ENCODE measurements around the gene LIFR.

LIFR gene

DNA sequence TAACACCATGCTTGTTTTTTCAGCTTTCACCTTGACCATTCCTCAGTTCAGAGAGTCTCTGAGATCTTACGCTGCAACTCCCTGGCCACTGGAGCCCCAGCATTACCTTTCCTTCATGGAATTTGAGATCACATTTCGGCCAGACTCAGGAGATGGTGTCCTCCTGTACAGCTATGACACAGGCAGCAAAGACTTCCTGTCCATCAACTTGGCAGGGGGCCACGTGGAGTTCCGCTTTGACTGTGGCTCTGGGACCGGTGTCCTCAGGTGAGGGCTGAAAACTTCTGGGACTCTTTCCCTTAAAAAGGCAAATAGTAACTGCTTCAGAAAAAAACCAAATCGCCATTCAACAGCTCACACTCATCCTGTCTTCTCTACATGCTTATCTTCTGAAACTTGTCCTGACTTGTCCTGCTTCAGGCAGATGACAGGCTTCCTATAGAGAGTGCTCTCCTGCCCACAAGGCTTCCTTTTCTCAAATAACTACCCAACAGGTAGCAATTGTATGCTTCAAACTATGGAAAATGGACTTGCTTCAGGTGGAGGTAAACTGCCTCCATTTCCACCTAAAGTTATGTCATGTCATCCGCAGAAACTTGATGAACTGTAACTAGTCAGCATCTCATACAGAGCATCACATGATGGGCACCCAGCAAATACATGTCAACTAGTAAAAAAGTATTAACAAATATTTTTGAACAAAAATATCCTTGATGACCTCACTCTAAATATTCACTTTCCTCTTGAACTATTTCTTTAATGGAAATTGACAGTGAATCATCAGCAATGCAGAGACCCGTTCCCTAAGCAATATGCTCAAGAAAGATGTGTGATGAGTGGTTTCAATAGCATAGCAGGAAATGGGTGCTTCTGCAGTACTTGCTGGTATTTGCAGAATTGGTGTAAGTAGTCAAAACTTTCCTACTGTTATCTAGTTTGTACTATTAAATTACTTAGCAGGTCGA lies 129.2 kb downstream of the LIFR start:
- DNase-seq (ENCODE audit: low read depth in 2 of 2): peak in 1 of 2 donors; percentile 51
- TF ChIP-seq, protein P1, sequence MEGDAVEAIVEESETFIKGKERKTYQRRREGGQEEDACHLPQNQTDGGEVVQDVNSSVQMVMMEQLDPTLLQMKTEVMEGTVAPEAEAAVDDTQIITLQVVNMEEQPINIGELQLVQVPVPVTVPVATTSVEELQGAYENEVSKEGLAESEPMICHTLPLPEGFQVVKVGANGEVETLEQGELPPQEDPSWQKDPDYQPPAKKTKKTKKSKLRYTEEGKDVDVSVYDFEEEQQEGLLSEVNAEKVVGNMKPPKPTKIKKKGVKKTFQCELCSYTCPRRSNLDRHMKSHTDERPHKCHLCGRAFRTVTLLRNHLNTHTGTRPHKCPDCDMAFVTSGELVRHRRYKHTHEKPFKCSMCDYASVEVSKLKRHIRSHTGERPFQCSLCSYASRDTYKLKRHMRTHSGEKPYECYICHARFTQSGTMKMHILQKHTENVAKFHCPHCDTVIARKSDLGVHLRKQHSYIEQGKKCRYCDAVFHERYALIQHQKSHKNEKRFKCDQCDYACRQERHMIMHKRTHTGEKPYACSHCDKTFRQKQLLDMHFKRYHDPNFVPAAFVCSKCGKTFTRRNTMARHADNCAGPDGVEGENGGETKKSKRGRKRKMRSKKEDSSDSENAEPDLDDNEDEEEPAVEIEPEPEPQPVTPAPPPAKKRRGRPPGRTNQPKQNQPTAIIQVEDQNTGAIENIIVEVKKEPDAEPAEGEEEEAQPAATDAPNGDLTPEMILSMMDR (IDR thresholded peaks at IDR 0.05; ENCODE audit: low read depth, low read length): no peak
- H3K4me3 ChIP-seq (replicated peaks in 1 of 2; ENCODE audit: low read depth in 2 of 2, low read length in 2 of 2): no peak overlapping the region

- TF ChIP-seq, protein P1 (IDR thresholded peaks at IDR 0.05; ENCODE audit: low read depth, low read length): no peak
- peak; percentile 28 to 68 for DNase-seq (ENCODE audit: low read depth in 2 of 2)
These were observed 130.0 kb downstream of the LIFR start for GRCh38 chr5:38426490-38426889.

More at GRCh38 chr5:38426490-38426889, 130.0 kb downstream of the LIFR start:
- no peak overlapping the region for H3K4me3 ChIP-seq (replicated peaks in 1 of 2; ENCODE audit: low read depth in 2 of 2, low read length in 2 of 2)

Measured in cardiac fibroblast (primary cell).